ENCODE data around the gene MSRB3. TPM values are rescaled to one million over a fixed set of nuclear protein-coding genes. Genes with fewer than 3 reads are reported as not detected.

MSRB3 gene
- total RNA-seq (10 to 100 TPM; 48.4 to 50.5 TPM), polyA plus RNA-seq (ENCODE audit: insufficient read length in 6 of 6) (10 to 100 TPM; 21.7 to 30.7 (median 28.1) TPM)
- long read RNA-seq, donor 1, full-length matches to known transcripts, result 11 of 11 reads
- long read RNA-seq, donor 1, partial matches to known transcripts, result 0 of 11 reads
- long read RNA-seq, donor 1, other reads (novel, unspliced or antisense), result 0 of 11 reads
- long read RNA-seq, donor 2, full-length matches to known transcripts, result 6 of 6 reads
- long read RNA-seq, donor 2, partial matches to known transcripts, result 0 of 6 reads
- long read RNA-seq, donor 2, other reads (novel, unspliced or antisense), result 0 of 6 reads
- long read RNA-seq, donor 3, full-length matches to known transcripts, result 12 of 12 reads
- long read RNA-seq, donor 3, partial matches to known transcripts, result 0 of 12 reads
- long read RNA-seq, donor 3, other reads (novel, unspliced or antisense), result 0 of 12 reads
- long read RNA-seq, donor 4, full-length matches to known transcripts, result 25 of 28 reads
- long read RNA-seq, donor 4, partial matches to known transcripts, result 0 of 28 reads
- long read RNA-seq, donor 4, other reads (novel, unspliced or antisense), result 3 of 28 reads
- long read RNA-seq, donor 5, full-length matches to known transcripts, result 10 of 10 reads
- long read RNA-seq, donor 5, partial matches to known transcripts, result 0 of 10 reads
- long read RNA-seq, donor 5, other reads (novel, unspliced or antisense), result 0 of 10 reads
- long read RNA-seq, donor 6, full-length matches to known transcripts, result 5 of 5 reads
- long read RNA-seq, donor 6, partial matches to known transcripts, result 0 of 5 reads
- long read RNA-seq, donor 6, other reads (novel, unspliced or antisense), result 0 of 5 reads
- long read RNA-seq, donor 7, full-length matches to known transcripts, result 2 of 2 reads
- long read RNA-seq, donor 7, partial matches to known transcripts, result 0 of 2 reads
- long read RNA-seq, donor 7, other reads (novel, unspliced or antisense), result 0 of 2 reads
- long read RNA-seq, donor 8, full-length matches to known transcripts, result 6 of 6 reads
- long read RNA-seq, donor 8, partial matches to known transcripts, result 0 of 6 reads
- long read RNA-seq, donor 8, other reads (novel, unspliced or antisense), result 0 of 6 reads
- long read RNA-seq, donor 9, result 0 reads
- long read RNA-seq, donor 10, full-length matches to known transcripts, result 27 of 30 reads
- long read RNA-seq, donor 10, partial matches to known transcripts, result 0 of 30 reads
- long read RNA-seq, donor 10, other reads (novel, unspliced or antisense), result 3 of 30 reads
- long read RNA-seq, donor 11, partial matches to known transcripts, result 8 of 8 reads
- long read RNA-seq, donor 11, other reads (novel, unspliced or antisense), result 0 of 8 reads
- long read RNA-seq, donor 12, full-length matches to known transcripts, result 9 of 9 reads
- long read RNA-seq, donor 12, partial matches to known transcripts, result 0 of 9 reads
- long read RNA-seq, donor 12, other reads (novel, unspliced or antisense), result 0 of 9 reads

- DNase-seq, result peak; percentile 72 to 91 (median 80)
- Histone ChIP-seq H3K27me3 (peaks cover 0 to 23% of the 10 kb centered on the region in 2 donors), H3K36me3 (no peaks in the 10 kb centered on the region), H3K4me3 (peak within 1 kb of the TSS; percentile 67 to 79), H3K4me1 (peaks cover 0 to 26% of the 10 kb centered on the region in 2 donors), H3K9me3 (no peaks in the 10 kb centered on the region), H3K27ac (peak within 1 kb of the TSS; percentile 83 to 88)
- TF ChIP-seq CTCF (IDR thresholded peaks at IDR 0.05), result no peak
- peak; percentile 95 for ATAC-seq
- intact Hi-C loops (cut with DNase I), result no loop called here
Measured at GRCh38 chr12:65278576-65279368, at the start of gene MSRB3. Gene MSRB3 (plus strand): TSS chr12:65278683. CDS start chr12:65308580, 29,897 bp downstream.

GRCh38 chr12:65229441-65229840, 49.0 kb upstream of the MSRB3 start:
- Histone ChIP-seq H3K4me3 (no peak overlapping the region), H3K27me3 (no peaks in the 10 kb centered on the region), H3K36me3 (peaks cover 0 to 12% of the 10 kb centered on the region in 2 donors), H3K4me1 (peaks cover 0 to 9% of the 10 kb centered on the region in 2 donors), H3K27ac (no peak overlapping the region), H3K9me3 (peaks cover 0 to 18% of the 10 kb centered on the region in 2 donors)
- ATAC-seq (no peak), DNase-seq (no peak)
- TF ChIP-seq CTCF (IDR thresholded peaks at IDR 0.05), result no peak
- intact Hi-C loops (cut with DNase I), result no loop called here

GRCh38 chr12:65232476-65233077, 45.9 kb upstream of the MSRB3 start:
- Histone ChIP-seq H3K27me3 (no peaks in the 10 kb centered on the region), H3K36me3 (peaks cover 0 to 12% of the 10 kb centered on the region in 2 donors), H3K27ac (no peak overlapping the region), H3K4me3 (no peak overlapping the region), H3K9me3 (peaks cover 0 to 18% of the 10 kb centered on the region in 2 donors), H3K4me1 (peaks cover 0 to 9% of the 10 kb centered on the region in 2 donors)
- DNase-seq (peak in 2 of 4 donors; percentile 3 to 16), ATAC-seq (peak; percentile 49)
- intact Hi-C loops (cut with DNase I), result no loop called here
- TF ChIP-seq CTCF (IDR thresholded peaks at IDR 0.05), result peak in 1 of 2 donors; percentile 40

- ATAC-seq, result no peak
- Histone ChIP-seq H3K4me3 (no peak overlapping the region), H3K9me3 (no peaks in the 10 kb centered on the region), H3K27ac (no peak overlapping the region), H3K27me3 (no peaks in the 10 kb centered on the region), H3K36me3 (peaks cover 0 to 24% of the 10 kb centered on the region in 2 donors), H3K4me1 (peaks cover 0 to 6% of the 10 kb centered on the region in 2 donors)
- TF ChIP-seq CTCF (IDR thresholded peaks at IDR 0.05), result no peak
- intact Hi-C loops (cut with DNase I), result no loop called here
- no peak for DNase-seq
Measured at GRCh38 chr12:65237153-65237552, 41.3 kb upstream of the MSRB3 start.
